ENCODE data around the gene NLN. TPM values are rescaled to one million over a fixed set of nuclear protein-coding genes. Genes with fewer than 3 reads are reported as not detected.
A peak's percentile ranks its signal among the peaks of the same experiment; 100 is the strongest.

Gene NLN
- total and polyA plus RNA-seq, 3 experiments from 2014 or later = 2.7 to 30.4 (median 27.9) TPM

DNA sequence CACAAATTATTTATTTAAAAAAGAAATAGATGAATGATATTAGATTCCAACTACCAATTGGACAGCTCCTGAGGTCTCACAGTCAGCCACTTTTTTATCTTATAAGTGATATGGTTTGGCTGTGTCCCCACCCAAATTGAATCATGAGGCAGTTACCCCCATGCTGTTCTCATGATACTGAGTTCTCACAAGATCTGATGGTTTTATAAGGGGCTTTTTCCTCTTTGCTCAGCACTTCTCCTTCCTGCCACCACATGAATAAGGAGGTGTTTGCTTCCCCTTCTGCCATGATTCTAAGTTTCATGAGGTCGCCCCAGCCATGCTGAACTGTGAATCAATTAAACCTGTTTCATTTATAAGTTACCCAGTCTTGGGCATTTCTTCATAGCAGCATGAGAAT lies 12.9 kb downstream of the NLN start:
- Histone ChIP-seq H3K27ac (ENCODE audit: low read depth, low read length) (no peak overlapping the region), H3K4me3 (ENCODE audit: low read length) (no peak overlapping the region), H3K36me3 (ENCODE audit: insufficient read depth, low read length) (no peaks in the 10 kb centered on the region), H3K9me3 (ENCODE audit: low read length) (no peaks in the 10 kb centered on the region), H3K27me3 (ENCODE audit: insufficient read depth, low read length, poor library complexity, severe bottlenecking) (no peaks in the 10 kb centered on the region), H3K4me1 (ENCODE audit: insufficient read depth, low read length) (no peaks in the 10 kb centered on the region)
- H3K4me3 Mint-ChIP-seq = no peak overlapping the region
- H3K9me3 Mint-ChIP-seq = no peaks in the 10 kb centered on the region
- DNase-seq = no peak
- CTCF ChIA-PET = no interaction called here
- POLR2A ChIA-PET = no interaction called here
- H3K27ac Mint-ChIP-seq = no peak overlapping the region
- no peaks in the 10 kb centered on the region for H3K27me3 Mint-ChIP-seq
- peaks cover 0 to 4% (median 3%) of the 10 kb centered on the region in 3 donors for H3K4me1 Mint-ChIP-seq
- no peaks in the 10 kb centered on the region for H3K36me3 Mint-ChIP-seq

GRCh38 chr5:65736011-65736410 lies 14.0 kb downstream of the NLN start:
- ChIA-PET CTCF (no interaction called here), POLR2A (interaction anchor here (0.6 kb wide), 1 partner anchor 11 kb away, joined by 7 read pairs; no protein-coding TSS in a partner anchor)
- H3K27me3 ChIP-seq (ENCODE audit: insufficient read depth, low read length, poor library complexity, severe bottlenecking) = no peaks in the 10 kb centered on the region
- no peaks in the 10 kb centered on the region for H3K9me3 Mint-ChIP-seq
- H3K9me3 ChIP-seq (ENCODE audit: low read length) = no peaks in the 10 kb centered on the region
- no peak overlapping the region for H3K4me3 ChIP-seq (ENCODE audit: low read length)
- no peaks in the 10 kb centered on the region for H3K4me1 ChIP-seq (ENCODE audit: insufficient read depth, low read length)
- H3K27me3 Mint-ChIP-seq = no peaks in the 10 kb centered on the region
- no peak overlapping the region for H3K27ac ChIP-seq (ENCODE audit: low read depth, low read length)
- H3K4me3 Mint-ChIP-seq = no peak overlapping the region
- H3K27ac Mint-ChIP-seq = no peak overlapping the region
- no peaks in the 10 kb centered on the region for H3K36me3 ChIP-seq (ENCODE audit: insufficient read depth, low read length)
- peaks cover 0 to 4% (median 3%) of the 10 kb centered on the region in 3 donors for H3K4me1 Mint-ChIP-seq
- DNase-seq = no peak
- no peaks in the 10 kb centered on the region for H3K36me3 Mint-ChIP-seq

GRCh38 chr5:65737842-65738241 lies 15.8 kb downstream of the NLN start:
- no peaks in the 10 kb centered on the region for H3K9me3 ChIP-seq (ENCODE audit: low read length)
- CTCF ChIA-PET = no interaction called here

GRCh38 chr5:65738305-65738704 lies 16.3 kb downstream of the NLN start:
- no peak overlapping the region for H3K27ac ChIP-seq (ENCODE audit: low read depth, low read length)
- peaks cover 0 to 6% (median 3%) of the 10 kb centered on the region in 3 donors for H3K4me1 Mint-ChIP-seq
- no peaks in the 10 kb centered on the region for H3K27me3 ChIP-seq (ENCODE audit: insufficient read depth, low read length, poor library complexity, severe bottlenecking)
- H3K27ac Mint-ChIP-seq = peak overlapping the region in 1 of 8 donors; percentile 72
- H3K4me1 ChIP-seq (ENCODE audit: insufficient read depth, low read length) = no peaks in the 10 kb centered on the region
- H3K4me3 Mint-ChIP-seq = no peak overlapping the region
- CTCF ChIA-PET = no interaction called here
- no peaks in the 10 kb centered on the region for H3K9me3 Mint-ChIP-seq
- POLR2A ChIA-PET = no interaction called here
- H3K36me3 ChIP-seq (ENCODE audit: insufficient read depth, low read length) = no peaks in the 10 kb centered on the region
- no peak overlapping the region for H3K4me3 ChIP-seq (ENCODE audit: low read length)
- H3K27me3 Mint-ChIP-seq = no peaks in the 10 kb centered on the region
- no peak for DNase-seq
- H3K9me3 ChIP-seq (ENCODE audit: low read length) = no peaks in the 10 kb centered on the region
- H3K36me3 Mint-ChIP-seq = no peaks in the 10 kb centered on the region

More at GRCh38 chr5:65737842-65738241, 15.8 kb downstream of the NLN start:
- H3K4me3 ChIP-seq (ENCODE audit: low read length) = no peak overlapping the region
- no peak overlapping the region for H3K27ac Mint-ChIP-seq
- no peaks in the 10 kb centered on the region for H3K36me3 Mint-ChIP-seq
- H3K36me3 ChIP-seq (ENCODE audit: insufficient read depth, low read length) = no peaks in the 10 kb centered on the region
- H3K4me1 ChIP-seq (ENCODE audit: insufficient read depth, low read length) = no peaks in the 10 kb centered on the region
- H3K4me3 Mint-ChIP-seq = no peak overlapping the region
- H3K27me3 Mint-ChIP-seq = no peaks in the 10 kb centered on the region
- no peaks in the 10 kb centered on the region for H3K9me3 Mint-ChIP-seq
- no peaks in the 10 kb centered on the region for H3K27me3 ChIP-seq (ENCODE audit: insufficient read depth, low read length, poor library complexity, severe bottlenecking)
- H3K4me1 Mint-ChIP-seq = peaks cover 0 to 6% (median 3%) of the 10 kb centered on the region in 3 donors
- POLR2A ChIA-PET = no interaction called here
- no peak for DNase-seq
- H3K27ac ChIP-seq (ENCODE audit: low read depth, low read length) = no peak overlapping the region

- H3K36me3 ChIP-seq (ENCODE audit: insufficient read depth, low read length) = no peaks in the 10 kb centered on the region
- Mint-ChIP-seq H3K36me3 (no peaks in the 10 kb centered on the region), H3K4me1 (peaks cover 0 to 6% (median 3%) of the 10 kb centered on the region in 3 donors), H3K27me3 (no peaks in the 10 kb centered on the region), H3K27ac (no peak overlapping the region), H3K9me3 (no peaks in the 10 kb centered on the region), H3K4me3 (no peak overlapping the region)
- H3K27me3 ChIP-seq (ENCODE audit: insufficient read depth, low read length, poor library complexity, severe bottlenecking) = no peaks in the 10 kb centered on the region
- no peak for DNase-seq
- CTCF ChIA-PET = no interaction called here
- no peak overlapping the region for H3K27ac ChIP-seq (ENCODE audit: low read depth, low read length)
- POLR2A ChIA-PET = no interaction called here
- no peaks in the 10 kb centered on the region for H3K9me3 ChIP-seq (ENCODE audit: low read length)
- H3K4me1 ChIP-seq (ENCODE audit: insufficient read depth, low read length) = no peaks in the 10 kb centered on the region
- H3K4me3 ChIP-seq (ENCODE audit: low read length) = no peak overlapping the region
Observed at GRCh38 chr5:65739162-65739561, 17.2 kb downstream of the NLN start.

DNA sequence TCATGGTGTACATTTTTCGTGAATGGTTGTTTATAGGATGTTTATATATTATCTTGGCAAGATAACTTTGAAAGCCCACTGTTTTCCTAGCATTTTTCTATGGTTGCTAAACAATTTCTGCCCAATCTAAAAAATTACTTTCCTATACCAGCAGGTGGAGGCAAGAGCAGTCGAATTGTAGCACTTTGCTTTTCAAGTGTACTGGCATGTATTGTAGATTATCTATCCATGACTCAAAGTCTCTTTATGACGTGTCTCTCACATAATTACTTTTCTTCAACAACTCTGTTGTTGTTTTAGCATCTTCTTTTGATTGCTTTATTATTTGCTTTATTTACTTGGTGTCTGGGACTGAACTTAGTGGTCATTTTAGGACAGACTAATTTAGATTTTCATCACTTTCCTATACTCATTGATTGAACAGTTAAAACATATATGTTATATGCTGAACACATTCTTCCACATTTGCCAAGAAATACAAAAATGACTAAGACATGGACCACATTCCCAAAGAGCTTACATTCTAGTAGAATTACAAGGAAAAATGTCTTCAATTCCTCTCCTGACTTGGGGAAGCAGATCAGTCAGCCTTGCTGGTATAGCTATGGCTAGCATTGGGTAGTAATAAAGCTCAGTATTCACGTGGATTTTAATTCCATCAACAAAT lies 20.7 kb downstream of the NLN start:
- H3K4me3 Mint-ChIP-seq = no peak overlapping the region
- no peaks in the 10 kb centered on the region for H3K9me3 ChIP-seq (ENCODE audit: low read length)
- no peaks in the 10 kb centered on the region for H3K36me3 ChIP-seq (ENCODE audit: insufficient read depth, low read length)
- H3K4me1 ChIP-seq (ENCODE audit: insufficient read depth, low read length) = no peaks in the 10 kb centered on the region
- H3K36me3 Mint-ChIP-seq = peaks cover 0 to 4% (median 4%) of the 10 kb centered on the region in 3 donors
- H3K27me3 ChIP-seq (ENCODE audit: insufficient read depth, low read length, poor library complexity, severe bottlenecking) = no peaks in the 10 kb centered on the region
- peaks cover 0 to 3% (median 0%) of the 10 kb centered on the region in 3 donors for H3K4me1 Mint-ChIP-seq
- H3K27me3 Mint-ChIP-seq = no peaks in the 10 kb centered on the region
- CTCF ChIA-PET = interaction anchor here (0.6 to 2.8 kb wide), 2 partner anchors 10 to 21 kb away, joined by 3 to 7 read pairs; partner anchors contain the start of genes NLN and SGTB
- H3K4me3 ChIP-seq (ENCODE audit: low read length) = no peak overlapping the region
- DNase-seq = no peak
- H3K27ac Mint-ChIP-seq = no peak overlapping the region
- POLR2A ChIA-PET = no interaction called here
- H3K9me3 Mint-ChIP-seq = no peaks in the 10 kb centered on the region
- H3K27ac ChIP-seq (ENCODE audit: low read depth, low read length) = no peak overlapping the region

- no peaks in the 10 kb centered on the region for H3K9me3 Mint-ChIP-seq
- no peaks in the 10 kb centered on the region for H3K27me3 ChIP-seq (ENCODE audit: insufficient read depth, low read length, poor library complexity, severe bottlenecking)
- H3K27ac Mint-ChIP-seq = no peak overlapping the region
- H3K36me3 ChIP-seq (ENCODE audit: insufficient read depth, low read length) = no peaks in the 10 kb centered on the region
- peaks cover 0 to 4% (median 4%) of the 10 kb centered on the region in 3 donors for H3K36me3 Mint-ChIP-seq
- ChIA-PET POLR2A (no interaction called here), CTCF (no interaction called here)
- no peaks in the 10 kb centered on the region for H3K4me1 ChIP-seq (ENCODE audit: insufficient read depth, low read length)
- no peak overlapping the region for H3K27ac ChIP-seq (ENCODE audit: low read depth, low read length)
- H3K9me3 ChIP-seq (ENCODE audit: low read length) = no peaks in the 10 kb centered on the region
- no peaks in the 10 kb centered on the region for H3K4me1 Mint-ChIP-seq
- H3K4me3 Mint-ChIP-seq = no peak overlapping the region
- peaks cover 0 to 1% of the 10 kb centered on the region in 2 donors for H3K27me3 Mint-ChIP-seq
- H3K4me3 ChIP-seq (ENCODE audit: low read length) = no peak overlapping the region
- DNase-seq = no peak
Observed at GRCh38 chr5:65749221-65749844, 27.3 kb downstream of the NLN start.

- Histone ChIP-seq H3K9me3 (ENCODE audit: low read length) (no peaks in the 10 kb centered on the region), H3K4me1 (ENCODE audit: insufficient read depth, low read length) (no peaks in the 10 kb centered on the region), H3K27me3 (ENCODE audit: insufficient read depth, low read length, poor library complexity, severe bottlenecking) (no peaks in the 10 kb centered on the region), H3K27ac (ENCODE audit: low read depth, low read length) (no peak overlapping the region), H3K4me3 (ENCODE audit: low read length) (no peak overlapping the region), H3K36me3 (ENCODE audit: insufficient read depth, low read length) (no peaks in the 10 kb centered on the region)
- H3K4me3 Mint-ChIP-seq = no peak overlapping the region
- no peak for DNase-seq
- no peaks in the 10 kb centered on the region for H3K4me1 Mint-ChIP-seq
- peaks cover 0 to 4% (median 4%) of the 10 kb centered on the region in 3 donors for H3K36me3 Mint-ChIP-seq
- ChIA-PET CTCF (no interaction called here), POLR2A (no interaction called here)
- H3K27me3 Mint-ChIP-seq = peaks cover 0 to 1% of the 10 kb centered on the region in 2 donors
- H3K27ac Mint-ChIP-seq = no peak overlapping the region
- no peaks in the 10 kb centered on the region for H3K9me3 Mint-ChIP-seq
Observed at GRCh38 chr5:65749956-65750355, 28.0 kb downstream of the NLN start.

Measured in CD8-positive, alpha-beta memory T cell (primary cell).